22Rv1 (cell line): ENCODE measurements around the gene IL17RC.
A peak's percentile ranks its signal among the peaks of the same experiment; 100 is the strongest.

Source experiments
- H3K27ac ChIP-seq: fragments of 450-650 bp; 2 replicates; pipeline ENCODE4 v1.5.1; 2017
- CTCF ChIP-seq: fragments of 450-650 bp; IDR thresholded peaks from 2 replicates; pipeline ENCODE4 v1.5.1; 2017; ENCODE audit warnings: mild to moderate bottlenecking
- ZFX ChIP-seq: fragments of 450-650 bp; IDR thresholded peaks from 2 replicates; pipeline ENCODE4 v1.6.1; 2017; ENCODE audit warnings: antibody characterized with exemption, borderline replicate concordance

The IL17RC gene

DNA sequence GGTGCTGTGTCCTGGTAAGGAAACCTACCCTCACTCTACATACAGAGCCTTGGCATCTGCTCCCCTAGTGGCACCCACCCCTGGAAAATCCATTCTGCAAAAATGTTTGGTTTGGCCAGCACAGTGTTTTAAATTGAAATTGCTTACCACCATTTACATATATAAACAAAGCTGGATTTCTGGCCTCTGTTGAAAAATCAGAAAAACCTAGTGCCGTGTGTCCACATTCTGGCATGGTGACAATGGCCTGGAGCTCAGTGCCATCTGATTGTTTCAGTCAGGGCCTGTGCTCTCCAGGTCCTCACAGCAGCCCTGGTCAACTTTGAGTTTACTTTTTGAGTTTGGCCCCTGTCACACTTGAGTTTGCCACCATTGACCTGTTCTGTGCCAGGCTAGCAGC, 2.9 kb upstream of the IL17RC start:
- no peak for TF ChIP-seq CTCF
- no peak for TF ChIP-seq ZFX
- H3K27ac ChIP-seq = peak overlapping the region; percentile 89

DNA sequence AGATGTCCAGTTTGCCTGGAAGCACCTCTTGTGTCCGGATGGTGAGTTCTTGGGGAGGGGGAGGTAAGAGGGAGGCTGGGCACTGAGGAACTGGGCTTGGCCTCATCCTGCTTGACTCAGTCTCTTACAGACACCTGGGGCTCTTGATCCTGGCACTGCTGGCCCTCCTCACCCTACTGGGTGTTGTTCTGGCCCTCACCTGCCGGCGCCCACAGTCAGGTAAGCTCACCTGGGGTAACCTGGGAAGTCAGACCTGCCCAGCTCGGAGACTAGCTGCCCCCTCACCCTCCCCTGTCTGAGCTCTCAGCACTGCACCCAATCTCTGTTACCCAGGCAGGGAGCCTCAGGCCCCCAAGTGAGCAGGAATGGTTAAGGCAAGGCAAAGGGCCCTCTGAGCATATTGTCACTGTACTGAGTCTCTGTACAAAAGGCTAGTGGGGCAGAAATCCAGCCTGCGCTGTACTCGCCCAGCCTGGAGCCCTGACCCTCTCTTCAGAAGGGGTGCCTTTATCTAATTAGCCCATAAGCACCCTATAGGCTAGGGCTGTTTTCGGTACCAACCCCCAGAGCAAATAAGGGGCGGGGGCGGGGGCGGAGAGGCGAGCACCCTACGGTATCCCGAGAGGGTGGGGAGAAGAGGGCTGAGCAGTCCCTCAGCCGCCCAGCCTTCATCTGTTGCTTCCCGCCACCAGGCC, 2.2 kb upstream of the IL17RC start:
- H3K27ac ChIP-seq = peak overlapping the region; percentile 89
- no peak for TF ChIP-seq ZFX
- TF ChIP-seq CTCF = no peak

DNA sequence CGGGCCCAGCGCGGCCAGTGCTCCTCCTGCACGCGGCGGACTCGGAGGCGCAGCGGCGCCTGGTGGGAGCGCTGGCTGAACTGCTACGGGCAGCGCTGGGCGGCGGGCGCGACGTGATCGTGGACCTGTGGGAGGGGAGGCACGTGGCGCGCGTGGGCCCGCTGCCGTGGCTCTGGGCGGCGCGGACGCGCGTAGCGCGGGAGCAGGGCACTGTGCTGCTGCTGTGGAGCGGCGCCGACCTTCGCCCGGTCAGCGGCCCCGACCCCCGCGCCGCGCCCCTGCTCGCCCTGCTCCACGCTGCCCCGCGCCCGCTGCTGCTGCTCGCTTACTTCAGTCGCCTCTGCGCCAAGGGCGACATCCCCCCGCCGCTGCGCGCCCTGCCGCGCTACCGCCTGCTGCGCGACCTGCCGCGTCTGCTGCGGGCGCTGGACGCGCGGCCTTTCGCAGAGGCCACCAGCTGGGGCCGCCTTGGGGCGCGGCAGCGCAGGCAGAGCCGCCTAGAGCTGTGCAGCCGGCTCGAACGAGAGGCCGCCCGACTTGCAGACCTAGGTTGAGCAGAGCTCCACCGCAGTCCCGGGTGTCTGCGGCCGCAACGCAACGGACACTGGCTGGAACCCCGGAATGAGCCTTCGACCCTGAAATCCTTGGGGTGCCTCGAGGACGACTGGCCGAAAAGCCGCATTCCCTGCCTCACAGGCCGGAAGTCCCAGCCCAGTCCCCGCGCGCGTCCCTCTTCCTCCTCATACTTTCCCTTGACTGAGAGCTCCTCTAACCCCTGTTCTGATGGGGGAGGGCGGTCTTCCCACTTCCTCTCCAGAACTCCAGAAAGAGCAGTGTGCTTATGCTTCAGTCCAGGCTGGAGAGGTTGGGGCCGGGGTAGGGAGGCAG, 1.4 kb upstream of the IL17RC start:
- peak overlapping the region; percentile 89 for H3K27ac ChIP-seq

DNA sequence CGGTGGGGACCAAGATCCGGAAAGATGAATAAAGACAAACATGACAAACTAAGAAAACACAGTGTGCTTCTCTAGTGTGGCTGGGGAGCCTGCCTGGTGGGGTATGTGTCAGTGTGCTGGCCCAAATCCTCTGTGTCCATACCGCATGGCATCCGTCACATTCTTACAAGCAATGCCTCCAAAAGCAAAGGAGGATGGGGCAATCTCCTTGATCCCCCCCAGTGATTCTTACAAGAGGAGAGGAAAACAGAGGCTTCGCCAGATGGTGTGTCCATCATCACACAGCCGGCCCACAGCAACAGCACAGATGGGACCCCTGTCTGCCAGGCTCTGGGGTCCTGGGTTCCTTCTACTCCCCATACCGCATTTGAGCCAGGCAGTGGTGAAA, 558 bp upstream of the IL17RC start:
- no peak for TF ChIP-seq CTCF
- no peak for TF ChIP-seq ZFX
- peak overlapping the region; percentile 89 for H3K27ac ChIP-seq

More for the DNA sequence above, 1.4 kb upstream of the IL17RC start:
- TF ChIP-seq ZFX (no peak), CTCF (peak; percentile 7)

GRCh38 chr3:9917820-9918219, 922 bp downstream of the IL17RC start:
- H3K27ac ChIP-seq = peak overlapping the region; percentile 89
- TF ChIP-seq ZFX (no peak), CTCF (no peak)

- H3K27ac ChIP-seq = peak overlapping the region; percentile 89; the same call in 1 of the 2 replicates
- TF ChIP-seq ZFX = no peak
- no peak for TF ChIP-seq CTCF
Observed at GRCh38 chr3:9918261-9919038, 1.6 kb downstream of the IL17RC start.
